ENCODE results near the gene CRISP2.

DNA sequence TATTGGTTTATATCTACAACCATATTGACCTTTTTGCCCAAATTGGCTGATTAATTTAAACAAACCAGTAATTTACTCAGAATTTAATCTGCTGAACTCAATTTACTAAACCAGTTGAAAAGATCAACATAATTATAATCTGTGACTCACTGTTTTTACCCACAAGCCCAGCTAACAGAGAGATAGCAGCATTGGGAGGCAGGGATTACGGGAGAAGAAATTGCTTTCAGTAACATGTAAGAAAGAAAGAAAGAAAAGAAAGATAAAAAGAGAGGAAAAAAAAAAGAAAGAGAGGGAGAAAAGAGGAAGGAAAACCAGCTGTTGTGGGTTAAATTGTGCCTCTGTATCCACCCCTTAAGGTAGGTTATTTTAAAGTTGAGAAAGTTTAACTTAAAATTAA lies 63.4 kb downstream of the CRISP2 start:
- TF ChIP-seq, protein P1, sequence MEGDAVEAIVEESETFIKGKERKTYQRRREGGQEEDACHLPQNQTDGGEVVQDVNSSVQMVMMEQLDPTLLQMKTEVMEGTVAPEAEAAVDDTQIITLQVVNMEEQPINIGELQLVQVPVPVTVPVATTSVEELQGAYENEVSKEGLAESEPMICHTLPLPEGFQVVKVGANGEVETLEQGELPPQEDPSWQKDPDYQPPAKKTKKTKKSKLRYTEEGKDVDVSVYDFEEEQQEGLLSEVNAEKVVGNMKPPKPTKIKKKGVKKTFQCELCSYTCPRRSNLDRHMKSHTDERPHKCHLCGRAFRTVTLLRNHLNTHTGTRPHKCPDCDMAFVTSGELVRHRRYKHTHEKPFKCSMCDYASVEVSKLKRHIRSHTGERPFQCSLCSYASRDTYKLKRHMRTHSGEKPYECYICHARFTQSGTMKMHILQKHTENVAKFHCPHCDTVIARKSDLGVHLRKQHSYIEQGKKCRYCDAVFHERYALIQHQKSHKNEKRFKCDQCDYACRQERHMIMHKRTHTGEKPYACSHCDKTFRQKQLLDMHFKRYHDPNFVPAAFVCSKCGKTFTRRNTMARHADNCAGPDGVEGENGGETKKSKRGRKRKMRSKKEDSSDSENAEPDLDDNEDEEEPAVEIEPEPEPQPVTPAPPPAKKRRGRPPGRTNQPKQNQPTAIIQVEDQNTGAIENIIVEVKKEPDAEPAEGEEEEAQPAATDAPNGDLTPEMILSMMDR (IDR thresholded peaks at IDR 0.05): no peak
- TF ChIP-seq POLR2A (IDR thresholded peaks at IDR 0.05): no peak

All from Peyer's patch (tissue), 4 donors.